Gastrocnemius medialis (tissue), 4 donors: ENCODE results near the gene SFXN3. TPM values are rescaled to one million over a fixed set of nuclear protein-coding genes. Genes with fewer than 3 reads are reported as not detected.

Experiments used
- ATAC-seq, 2 donors: fragments of 150-250 bp; one replicate each; pipeline ENCODE4 v1.9.1; 2016
- DNase-seq, 2 donors: peaks; one replicate each; pipeline ENCODE4 v3.0.0-alpha.2; 2019
- H3K27ac ChIP-seq, 4 donors: fragments of 200-600 bp; sonication (generic); 1 replicate in 1 of 4; 2 replicates in 3 of 4; pipeline ENCODE4 v1.5.1; 2016 to 2018; ENCODE audit warnings: mild to moderate bottlenecking in 2 of 4, moderate library complexity in 1 of 4
- H3K27me3 ChIP-seq, 3 donors: fragments of 200-600 bp; sonication (generic) in 2 of 3; 1 replicate in 1 of 3; 2 replicates in 2 of 3; pipeline versions ENCODE4 v1.5.1 to v1.6.0; 2016 to 2019; ENCODE audit warnings: mild to moderate bottlenecking in 1 of 3, moderate library complexity in 1 of 3
- H3K36me3 ChIP-seq, 2 donors: fragments of 200-600 bp; sonication (generic) in 1 of 2; one replicate each; pipeline ENCODE4 v1.5.1; 2017 to 2018
- H3K4me1 ChIP-seq, 2 donors: fragments of 200-600 bp; sonication (generic) in 1 of 2; one replicate each; pipeline ENCODE4 v1.5.1; 2016 to 2017; ENCODE audit warnings: mild to moderate bottlenecking in 2 of 2
- H3K4me3 ChIP-seq, 4 donors: fragments of 200-600 bp; sonication (generic) in 3 of 4; 1 replicate in 1 of 4; 2 replicates in 3 of 4; pipeline ENCODE4 v1.5.1; 2016 to 2019; ENCODE audit warnings: mild to moderate bottlenecking in 2 of 4
- H3K9me3 ChIP-seq, 3 donors: fragments of 200-600 bp; sonication (generic) in 2 of 3; 1 replicate in 1 of 3; 2 replicates in 2 of 3; pipeline ENCODE4 v1.5.1; 2016 to 2019
- CTCF ChIP-seq, 5 experiments: fragments of 450-650 bp in 3 of 5; fragments of 200-600 bp in 2 of 5; sonication (generic) in 2 of 5; IDR thresholded peaks in 4 of 5; conservative IDR thresholded peaks in 1 of 5; 1 replicate in 4 of 5; 2 replicates in 1 of 5; pipeline ENCODE4 v1.5.1; 2016 to 2019; ENCODE audit warnings: antibody characterized with exemption in 5 of 5, mild to moderate bottlenecking in 3 of 5, moderate library complexity in 3 of 5
- POLR2A ChIP-seq, 2 donors: fragments of 450-650 bp; IDR thresholded peaks; one replicate each; pipeline ENCODE4 v1.6.1; 2017; ENCODE audit warnings: antibody characterized with exemption in 2 of 2, mild to moderate bottlenecking in 2 of 2, moderate library complexity in 2 of 2
- in situ Hi-C, 4 donors: fragments of 200-750 bp; cut with MboI; loops; one replicate each; pipeline versions ENCODE4 v1.15.0 to v1.8.0; 2017; ENCODE audit warnings: low sequenced_read_pairs in 4 of 4
- intact Hi-C: fragments of 100-400 bp; cut with DNase I; formaldehyde crosslinking; loops from one replicate; pipeline ENCODE4 v1.15.1; 2023; ENCODE audit warnings: low total_unique reads
- total RNA-seq, 4 donors: library from RNA; depleted of rRNA; stranded (reverse); fragments of >200 nt; gene quantifications; one replicate each; pipeline versions ENCODE4 v1.1.0 to v1.2.3, GENCODE V29; 2016

SFXN3 gene
- total RNA-seq, 4 donors from 2014 or later: 4.2 to 9.5 (median 7.0) TPM

GRCh38 chr10:101080933-101081931, 50.2 kb downstream of the SFXN3 start:
- Histone ChIP-seq H3K4me3 (no peak overlapping the region), H3K27me3 (peaks cover 8 to 23% (median 13%) of the 10 kb centered on the region in 3 donors), H3K36me3 (no peaks in the 10 kb centered on the region), H3K4me1 (no peaks in the 10 kb centered on the region), H3K9me3 (no peaks in the 10 kb centered on the region), H3K27ac (no peak overlapping the region)
- ATAC-seq (no peak), DNase-seq (no peak)
- in situ Hi-C loops: no loop called here
- intact Hi-C loops: no loop called here
- TF ChIP-seq POLR2A (IDR thresholded peaks at IDR 0.05) (no peak), CTCF (IDR thresholded peaks at IDR 0.05 in 4 of 5, conservative IDR thresholded peaks at IDR 0.05 in 1 of 5) (no peak)

DNA sequence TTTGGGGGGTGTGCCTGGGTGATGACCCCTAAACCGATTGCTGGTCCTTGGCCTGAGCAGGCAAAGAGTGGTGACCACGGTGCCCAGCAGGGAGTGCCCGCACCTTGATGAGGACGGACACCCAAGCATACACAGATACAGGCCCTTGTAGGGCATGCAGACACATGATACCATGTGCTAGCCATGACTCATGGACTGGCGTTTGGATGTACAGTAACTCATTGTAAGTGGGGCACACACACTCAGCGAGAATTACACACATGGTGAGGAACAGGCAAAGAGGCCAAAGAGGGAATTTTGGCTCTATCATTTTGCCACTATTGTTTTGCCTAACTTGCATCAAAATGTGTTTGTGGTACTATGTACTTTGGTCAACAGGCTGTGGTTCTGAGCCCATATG, 54.8 kb downstream of the SFXN3 start:
- in situ Hi-C loops: no loop called here

DNA sequence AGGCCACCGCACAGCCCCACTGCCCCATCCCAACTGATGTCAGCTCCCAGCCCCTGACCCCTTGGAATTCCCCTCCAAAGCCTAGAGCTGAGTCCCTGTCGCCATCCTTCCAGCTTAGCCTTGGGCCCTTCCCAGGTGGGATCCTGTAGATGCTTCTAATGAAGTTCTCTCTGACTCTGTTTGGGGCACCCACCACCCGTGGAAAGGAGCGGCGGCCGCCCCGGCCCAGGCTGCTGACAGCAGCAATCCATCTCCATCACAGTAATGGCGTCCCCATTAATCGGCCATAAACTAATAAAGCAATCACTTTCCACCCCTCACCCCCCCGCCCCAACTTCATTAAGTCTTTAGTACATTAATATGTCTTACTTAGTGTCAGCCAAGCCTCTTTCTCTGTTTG, 56.3 kb downstream of the SFXN3 start:
- no peaks in the 10 kb centered on the region for H3K4me1 ChIP-seq
- in situ Hi-C loops (no loop called here), intact Hi-C loops (no loop called here)
- no peak overlapping the region for H3K4me3 ChIP-seq
- TF ChIP-seq CTCF (IDR thresholded peaks at IDR 0.05 in 4 of 5, conservative IDR thresholded peaks at IDR 0.05 in 1 of 5): no peak
- no peak for TF ChIP-seq POLR2A (IDR thresholded peaks at IDR 0.05)
- DNase-seq: no peak
- no peaks in the 10 kb centered on the region for H3K36me3 ChIP-seq
- no peak for ATAC-seq
- H3K9me3 ChIP-seq: no peaks in the 10 kb centered on the region
- H3K27me3 ChIP-seq: peaks cover 33 to 50% (median 44%) of the 10 kb centered on the region in 3 donors
- no peak overlapping the region for H3K27ac ChIP-seq

More for the DNA sequence above, 54.8 kb downstream of the SFXN3 start:
- Histone ChIP-seq H3K4me1 (no peaks in the 10 kb centered on the region), H3K9me3 (no peaks in the 10 kb centered on the region), H3K4me3 (no peak overlapping the region), H3K27me3 (peaks cover 34 to 50% (median 41%) of the 10 kb centered on the region in 3 donors), H3K27ac (no peak overlapping the region), H3K36me3 (no peaks in the 10 kb centered on the region)
- intact Hi-C loops: no loop called here
- no peak for TF ChIP-seq CTCF (IDR thresholded peaks at IDR 0.05 in 4 of 5, conservative IDR thresholded peaks at IDR 0.05 in 1 of 5)
- TF ChIP-seq POLR2A (IDR thresholded peaks at IDR 0.05): no peak
- ATAC-seq (no peak), DNase-seq (no peak)

- Histone ChIP-seq H3K36me3 (no peaks in the 10 kb centered on the region), H3K4me3 (no peak overlapping the region), H3K9me3 (no peaks in the 10 kb centered on the region), H3K27me3 (peaks cover 31 to 45% (median 44%) of the 10 kb centered on the region in 3 donors), H3K4me1 (no peaks in the 10 kb centered on the region), H3K27ac (no peak overlapping the region)
- intact Hi-C loops: no loop called here
- ATAC-seq: no peak
- in situ Hi-C loops: no loop called here
- DNase-seq: no peak
- TF ChIP-seq CTCF (IDR thresholded peaks at IDR 0.05 in 4 of 5, conservative IDR thresholded peaks at IDR 0.05 in 1 of 5) (no peak), POLR2A (IDR thresholded peaks at IDR 0.05) (no peak)
Observed at GRCh38 chr10:101087965-101088364, 56.9 kb downstream of the SFXN3 start.
